DMS153 treated with DMSO at 0.1 percent for 48 hours (cell line): ENCODE data around the gene KNDC1.
"Not testable (repeated sequence)": the region's sequence is repeated elsewhere in the genome, so short reads cannot be mapped to it uniquely, and the experiment has no call there.

Experiments
- DNase-seq: peaks from one replicate; lab custom pipeline; 2025; ENCODE audit not compliant: unreplicated experiment; lab: John Stamatoyannopoulos, UW

The KNDC1 gene

DNA sequence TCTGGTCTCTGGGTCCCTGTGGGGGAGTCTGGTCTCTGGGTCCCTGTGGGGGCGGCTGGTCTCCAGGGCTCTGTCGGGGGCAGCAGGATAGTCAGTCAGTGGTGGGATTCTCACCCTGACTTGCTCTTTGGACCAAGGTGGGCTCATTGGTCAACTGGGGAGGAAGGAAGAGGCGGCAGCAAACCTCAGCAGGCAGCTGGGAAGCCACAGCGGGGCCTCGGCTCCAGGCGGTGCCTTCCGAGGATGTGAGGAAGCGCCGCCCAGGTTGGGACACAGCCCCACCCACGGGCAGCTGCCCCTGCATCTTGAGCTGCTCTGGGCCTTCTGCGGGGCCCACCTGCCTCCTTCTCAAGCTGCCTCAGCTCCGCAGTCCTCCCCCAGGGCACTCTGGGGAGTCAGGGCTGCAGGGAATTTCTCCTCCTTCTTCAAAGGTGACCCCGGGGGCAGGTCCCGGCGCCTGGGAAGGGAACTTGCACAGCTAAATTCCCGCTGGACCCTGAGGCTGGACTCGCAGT lies 20.4 kb upstream of the KNDC1 start:
- DNase-seq = no peak

DNA sequence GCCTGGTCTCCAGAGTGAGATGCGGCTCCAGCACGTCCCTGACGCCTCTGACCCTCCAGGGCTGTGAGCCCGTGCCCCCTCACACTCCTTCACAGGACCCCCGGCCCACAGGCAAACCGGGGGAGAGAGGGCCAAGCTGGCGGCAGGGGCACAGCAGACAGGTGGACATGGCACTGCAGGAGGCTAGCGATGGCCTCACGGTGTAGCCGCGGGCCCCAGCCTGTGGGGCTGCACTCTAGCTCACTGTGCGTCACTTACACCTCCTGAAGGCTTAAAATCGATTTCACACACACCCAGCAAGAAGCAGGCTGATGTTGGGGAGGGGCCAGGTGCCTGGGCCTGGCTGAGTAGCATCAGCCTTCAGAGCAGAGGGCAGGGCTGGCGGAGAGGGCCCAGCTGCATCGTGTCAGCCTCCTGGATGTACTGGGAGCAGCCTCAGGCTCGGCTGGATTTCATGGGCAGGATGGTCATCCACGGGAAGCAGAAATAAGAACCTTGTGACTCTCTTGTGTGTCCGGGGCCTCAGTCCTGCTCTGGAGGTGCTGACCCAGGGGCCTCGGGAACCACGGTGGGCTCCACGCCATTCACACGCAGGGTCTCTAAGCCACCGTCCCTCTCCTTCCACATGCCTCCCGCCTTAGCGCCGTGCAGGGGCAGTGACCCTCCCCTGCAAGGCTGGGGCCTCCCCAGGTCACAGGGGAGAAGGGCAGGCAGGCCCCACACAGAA lies 19.4 kb upstream of the KNDC1 start:
- DNase-seq = no peak

DNA sequence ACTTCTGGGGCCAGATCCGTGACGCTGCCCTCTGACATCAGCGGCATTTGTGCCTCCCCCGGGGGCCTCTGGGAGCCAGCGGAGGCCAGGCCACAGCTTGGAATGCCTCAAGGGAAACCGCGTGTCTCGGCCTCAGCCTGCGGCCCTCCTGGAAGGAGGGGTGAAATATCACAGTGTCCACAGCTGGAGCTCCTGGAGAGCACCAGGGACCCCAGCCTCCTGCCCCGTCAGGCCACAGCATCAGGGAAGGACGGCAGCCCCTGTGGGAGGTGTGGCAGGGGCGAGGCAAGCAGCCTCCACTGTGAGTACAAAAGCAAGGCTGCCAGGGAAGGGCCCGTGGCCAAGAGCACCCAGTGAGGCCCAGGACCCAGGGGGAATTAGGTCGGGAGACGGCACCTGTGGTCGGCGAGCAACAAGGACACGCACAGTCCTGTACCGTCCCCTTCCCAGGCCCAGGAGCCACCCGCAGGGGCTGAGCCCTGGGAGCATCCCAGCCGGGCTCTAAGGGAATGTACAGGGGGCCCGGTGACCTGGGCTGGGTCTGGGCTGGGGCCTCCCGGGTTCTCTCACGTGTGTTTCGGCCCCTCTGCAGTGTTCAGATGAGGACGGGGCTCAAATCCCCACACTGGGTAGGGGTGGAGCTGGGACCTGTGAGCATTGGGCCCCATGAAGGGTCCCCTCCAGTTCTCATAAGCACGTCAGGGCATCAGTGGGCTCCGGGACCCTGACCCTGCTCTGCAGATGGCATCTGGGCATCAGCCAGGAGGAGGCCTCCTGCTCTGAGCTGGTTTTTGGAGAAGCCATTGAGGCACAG lies 18.7 kb upstream of the KNDC1 start:
- no peak for DNase-seq

DNA sequence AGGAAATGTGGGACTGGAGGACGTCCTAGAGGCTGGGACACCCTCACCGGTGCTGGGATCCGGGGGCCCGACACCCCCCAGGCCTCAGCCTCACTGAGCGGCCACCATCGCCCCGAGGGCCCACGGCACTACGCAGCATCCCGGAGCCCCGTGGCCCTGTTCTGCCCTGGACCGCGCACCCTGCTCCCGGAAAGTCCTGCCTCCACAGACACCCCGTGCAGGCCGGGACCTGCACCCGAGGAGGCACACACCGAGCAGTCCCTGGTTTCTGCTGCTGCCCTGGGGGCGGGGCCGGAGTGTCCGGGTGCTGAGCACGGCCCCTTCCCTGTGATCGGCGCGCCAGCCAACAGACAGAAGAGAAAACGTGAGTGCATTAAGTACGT lies 18.1 kb upstream of the KNDC1 start:
- DNase-seq = no peak

DNA sequence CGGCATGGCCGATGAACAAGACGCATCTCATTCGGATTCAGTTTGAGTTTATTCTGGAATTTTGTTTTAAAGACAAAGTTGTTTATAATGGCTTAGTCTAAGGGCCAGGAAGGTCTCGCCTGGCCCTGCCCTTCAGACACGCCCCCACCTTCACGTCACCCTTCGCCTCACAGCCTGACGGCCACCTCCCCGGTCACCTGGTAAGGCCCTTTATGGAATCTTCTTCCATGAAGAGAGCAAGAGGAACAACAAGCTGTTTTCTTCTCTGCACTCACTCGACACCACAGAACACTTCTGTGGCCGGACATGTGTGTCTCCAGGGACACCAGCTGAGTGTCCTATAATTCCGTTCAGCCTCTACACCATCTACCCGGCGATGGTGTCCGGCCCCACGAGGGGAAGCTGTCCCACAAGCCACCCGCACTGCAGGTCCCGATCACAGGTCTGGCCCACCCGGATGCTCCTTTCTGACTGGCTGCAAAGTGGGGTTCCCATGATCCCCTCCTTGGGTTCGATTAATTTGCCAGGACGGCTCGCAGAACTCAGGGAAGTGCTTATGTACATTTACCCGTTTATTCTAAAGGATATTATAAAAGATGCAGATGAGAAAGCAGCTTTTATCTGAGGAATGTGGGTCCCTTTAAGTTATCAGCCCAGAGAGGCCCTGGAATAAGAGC lies 17.4 kb upstream of the KNDC1 start:
- no peak for DNase-seq

DNA sequence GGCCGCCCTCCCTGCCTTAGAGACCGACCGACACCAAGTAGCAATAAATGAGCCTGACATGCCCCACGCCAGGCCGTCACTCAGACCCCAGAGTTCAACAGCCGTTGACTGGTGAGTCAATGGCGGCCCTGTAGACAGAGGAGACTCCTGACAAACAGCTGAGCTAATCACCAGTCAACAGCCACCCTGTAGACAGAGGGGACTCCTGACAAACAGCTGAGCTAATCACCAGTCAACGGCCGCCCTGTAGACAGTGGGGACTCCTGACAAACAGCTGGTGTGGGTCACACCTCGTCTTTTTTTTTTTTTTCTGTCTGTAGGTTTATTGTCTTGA lies 16.9 kb upstream of the KNDC1 start:
- no peak for DNase-seq

DNA sequence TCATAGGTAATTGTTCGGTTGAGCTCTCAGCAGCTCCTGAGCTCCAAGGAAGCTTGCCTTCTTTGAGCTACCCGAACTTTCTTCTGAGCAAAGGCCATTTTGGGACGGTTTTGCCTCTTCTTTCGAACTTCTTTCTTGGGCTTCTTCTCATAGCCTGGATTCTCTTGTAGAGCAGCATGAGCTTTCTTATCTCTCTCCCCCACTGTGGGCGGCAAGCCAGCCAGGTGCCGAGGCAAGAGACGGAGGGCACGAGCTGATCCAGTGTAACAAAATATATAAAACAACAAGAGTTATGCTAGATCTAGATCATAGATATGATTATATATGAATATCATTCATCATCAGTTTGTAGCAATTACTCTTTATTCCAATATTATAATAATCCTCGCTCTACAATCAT lies 16.5 kb upstream of the KNDC1 start:
- no peak for DNase-seq

DNA sequence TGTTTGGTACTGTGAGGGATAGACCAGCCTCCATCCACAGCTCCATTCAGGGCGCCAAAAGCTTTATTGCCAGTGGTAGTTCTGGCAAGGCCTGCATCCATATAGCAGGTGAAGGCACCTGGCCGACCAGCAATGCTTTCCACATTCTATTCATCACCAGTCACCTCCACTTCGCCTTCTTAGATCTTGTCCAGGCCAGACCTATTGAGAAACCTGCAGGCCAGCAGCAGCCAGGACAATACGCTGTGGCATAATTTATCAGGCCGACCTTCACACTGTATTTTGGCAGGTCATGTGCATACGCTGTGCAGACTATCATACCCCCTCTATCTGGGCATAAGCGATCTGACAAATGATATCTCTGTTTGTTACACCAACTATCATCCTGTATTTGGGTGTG lies 15.2 kb upstream of the KNDC1 start:
- no peak for DNase-seq

DNA sequence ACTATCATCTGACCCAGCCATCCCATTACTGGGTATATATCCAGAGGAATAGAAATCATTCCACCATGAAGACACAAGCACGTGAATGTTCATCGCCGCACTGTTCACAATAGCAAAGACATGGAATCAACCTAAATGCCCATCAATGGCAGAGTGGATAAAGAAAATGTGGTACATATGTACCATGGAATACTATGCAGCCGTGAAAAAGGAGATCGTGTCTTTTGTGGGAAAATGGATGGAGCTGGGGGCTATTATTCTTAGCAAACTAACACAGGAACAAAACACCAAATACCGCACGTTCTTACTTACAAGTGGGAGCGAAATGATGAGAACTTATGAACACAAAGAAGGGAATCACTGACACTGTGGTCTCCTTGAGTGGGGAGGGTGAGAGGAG lies 9.8 kb upstream of the KNDC1 start:
- DNase-seq = no peak

DNA sequence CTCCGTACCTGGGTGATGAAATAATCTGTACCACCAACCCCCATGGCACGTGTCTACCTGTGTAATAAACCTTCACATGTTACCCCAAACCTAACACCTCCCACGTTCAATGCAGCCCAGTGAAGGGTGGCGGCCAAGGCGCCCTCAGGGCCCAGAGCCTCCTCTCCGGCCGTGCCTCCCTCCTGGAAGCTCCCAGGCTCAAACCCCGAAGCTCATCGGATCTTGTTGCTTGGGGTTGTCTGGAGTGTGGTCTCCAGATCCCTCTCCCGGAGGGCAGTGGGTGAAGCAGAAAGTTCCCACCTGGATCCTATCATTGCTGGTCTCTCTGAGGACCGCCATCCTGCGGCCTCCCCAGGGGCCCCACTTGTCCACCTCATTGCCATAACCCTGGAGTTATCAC lies 9.4 kb upstream of the KNDC1 start:
- no peak for DNase-seq

DNA sequence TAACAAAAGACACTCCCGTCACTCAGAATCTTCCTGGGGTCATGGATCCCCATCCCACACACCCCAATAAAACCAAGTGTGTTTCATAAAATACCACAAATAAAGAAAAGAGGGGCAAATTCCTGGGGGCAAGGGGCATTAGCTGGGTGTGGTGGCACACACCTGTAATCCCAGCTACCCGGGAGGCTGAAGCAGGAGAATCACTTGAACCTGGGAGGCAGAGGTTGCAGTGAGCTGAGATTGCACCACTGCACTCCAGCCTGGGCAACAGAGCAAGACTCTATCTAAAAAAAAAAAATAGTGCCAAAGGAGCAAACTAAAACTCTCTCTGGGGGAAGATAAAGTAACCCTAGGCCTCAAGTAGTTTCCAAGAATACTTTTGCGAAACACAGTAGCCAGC lies 8.9 kb upstream of the KNDC1 start:
- not testable (repeated sequence) for DNase-seq

DNA sequence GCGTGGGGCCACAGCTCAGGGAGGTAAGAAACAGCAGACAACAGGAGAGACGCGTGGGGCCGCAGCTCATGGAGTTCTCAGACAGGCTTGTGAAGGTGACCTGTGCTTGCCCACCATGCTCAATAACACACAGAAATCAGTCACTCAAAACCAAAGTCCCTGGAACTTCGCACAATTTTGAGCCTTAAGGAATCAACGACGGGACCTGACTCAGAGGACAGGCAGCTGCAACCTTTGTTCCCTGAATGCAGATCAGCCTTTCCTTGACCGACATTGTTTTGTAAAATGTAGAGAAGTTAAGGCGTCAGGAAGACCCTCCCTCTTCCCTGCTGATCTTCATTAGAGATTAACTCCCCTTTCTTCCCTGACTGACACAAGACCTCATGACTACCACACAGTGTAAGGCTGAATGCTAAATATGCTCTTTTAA lies 8.5 kb upstream of the KNDC1 start:
- DNase-seq = no peak

DNA sequence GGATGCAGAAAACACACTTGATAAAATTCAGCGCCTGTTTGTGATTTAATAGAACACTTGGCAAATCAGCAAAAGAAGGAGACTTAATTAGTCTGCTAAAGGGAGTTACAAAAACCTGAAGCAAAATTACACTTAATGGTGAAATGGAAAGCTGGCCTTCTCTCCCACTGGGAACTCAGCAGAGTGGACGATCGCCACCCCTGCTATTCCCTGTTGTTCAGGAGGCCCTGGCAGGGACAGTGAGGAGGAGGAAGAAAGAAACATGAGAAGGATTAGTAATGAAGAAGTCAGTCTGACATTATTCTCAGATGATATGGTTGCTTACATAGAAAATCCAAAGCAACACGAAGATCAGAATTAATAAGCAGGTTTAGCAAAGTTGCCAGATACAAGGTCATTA lies 5.6 kb upstream of the KNDC1 start:
- DNase-seq = no peak

DNA sequence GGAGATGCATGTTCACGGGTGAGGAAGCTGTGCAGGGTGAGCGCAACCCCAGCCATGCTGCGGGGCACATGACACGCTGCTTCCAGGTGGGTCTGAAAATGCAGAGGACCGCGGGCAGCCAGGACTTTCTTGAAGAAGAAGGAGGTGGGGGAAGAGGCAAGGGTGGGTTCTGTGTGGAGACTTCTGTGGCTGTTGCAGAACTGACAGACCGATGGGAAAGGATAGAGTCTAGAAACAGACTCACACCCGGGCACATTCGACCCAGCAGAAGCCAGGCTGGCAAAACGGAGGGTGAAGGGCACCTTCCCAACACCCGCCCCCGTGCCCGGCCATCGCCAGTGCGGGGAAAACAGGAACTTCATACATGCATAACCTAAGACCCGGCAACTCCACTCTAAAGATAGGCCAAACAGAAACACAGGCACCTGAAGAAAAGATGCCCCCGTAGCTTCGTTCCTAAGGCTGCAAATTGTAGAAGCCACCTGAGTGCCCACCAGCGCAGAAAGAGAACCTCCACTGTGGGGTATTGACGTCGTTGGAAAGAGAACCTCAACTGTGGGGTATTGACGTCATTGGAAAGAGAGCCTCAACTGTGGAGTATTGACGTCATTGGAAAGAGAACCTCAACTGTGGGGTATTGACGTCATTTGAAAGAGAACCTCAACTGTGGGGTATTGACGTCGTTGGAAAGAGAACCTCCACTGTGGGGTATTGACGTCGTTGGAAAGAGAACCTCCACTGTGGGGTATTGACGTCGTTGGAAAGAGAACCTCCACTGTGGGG lies 4.8 kb upstream of the KNDC1 start:
- DNase-seq = no peak

DNA sequence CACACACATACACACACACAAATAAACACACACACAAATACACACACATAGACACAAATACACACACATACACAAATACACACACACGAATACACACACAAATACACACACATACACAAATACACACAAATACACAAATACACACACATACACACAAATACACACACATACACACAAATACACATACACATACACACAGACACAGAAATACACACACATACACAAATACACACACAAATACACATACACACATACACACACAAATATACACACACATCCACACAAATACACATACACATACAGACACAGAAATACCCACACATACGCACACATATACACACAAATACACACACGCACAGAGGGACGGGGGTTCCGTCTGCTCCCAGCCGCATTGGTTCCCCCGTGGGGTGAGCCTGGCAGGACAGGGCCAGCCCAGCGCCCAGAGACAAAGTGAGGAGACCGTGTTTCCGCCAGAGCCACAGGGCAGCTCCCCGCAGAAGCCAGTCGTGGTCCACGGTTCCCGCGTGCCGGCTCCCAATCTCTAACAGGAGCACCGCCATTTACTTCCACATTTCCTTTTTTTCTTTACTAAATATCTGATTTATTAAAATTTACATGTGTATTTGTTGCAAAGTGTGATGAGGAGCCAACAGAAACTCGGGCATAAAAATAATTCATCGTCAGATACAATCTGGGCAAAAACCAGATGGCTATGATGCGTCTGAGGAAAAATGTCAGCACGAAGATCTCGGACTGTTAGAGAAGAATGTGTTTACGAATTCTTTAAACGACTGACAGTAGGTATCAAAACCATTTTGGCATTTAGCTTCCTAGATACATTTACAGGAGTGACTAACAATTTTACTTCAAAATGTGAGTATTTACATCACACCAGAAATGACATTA lies 3.1 kb upstream of the KNDC1 start:
- DNase-seq = no peak

DNA sequence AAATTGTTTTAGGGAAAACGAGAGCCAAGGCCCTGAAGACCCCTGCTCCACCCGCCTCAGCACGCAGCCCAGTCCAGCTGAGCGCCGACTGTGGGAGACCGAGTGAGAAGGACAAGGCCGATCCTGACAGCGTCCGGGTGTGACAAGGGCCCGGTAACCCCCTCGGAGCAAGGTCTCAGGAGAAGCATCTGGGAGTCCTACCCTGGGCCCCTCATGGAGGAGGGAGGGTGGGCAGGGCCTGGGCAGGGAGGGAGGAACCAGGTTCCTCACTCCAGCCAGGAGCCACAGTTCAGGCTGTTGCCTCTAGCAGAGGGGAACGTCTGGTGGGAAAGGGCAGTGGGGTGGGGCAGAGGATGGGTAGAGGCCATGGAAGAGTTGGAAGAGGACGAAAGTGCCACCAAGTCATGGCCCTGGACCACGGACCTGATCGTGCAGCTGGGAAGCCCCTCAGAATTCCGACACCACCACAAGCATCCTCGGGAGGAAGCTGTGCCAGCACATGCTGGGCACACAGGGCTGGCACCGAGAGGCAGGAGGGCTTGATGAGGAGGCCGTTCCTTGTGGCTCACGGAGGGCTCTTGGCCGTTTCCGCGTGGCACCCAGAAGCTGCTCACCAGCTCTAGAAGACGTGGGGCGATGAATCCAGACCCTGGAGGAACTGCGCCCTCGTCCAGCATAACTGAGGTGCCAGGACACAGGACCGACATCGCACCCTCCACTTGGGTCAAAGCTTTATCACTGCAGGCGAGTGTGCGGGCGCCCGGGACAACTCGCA lies 2.2 kb upstream of the KNDC1 start:
- DNase-seq = no peak

DNA sequence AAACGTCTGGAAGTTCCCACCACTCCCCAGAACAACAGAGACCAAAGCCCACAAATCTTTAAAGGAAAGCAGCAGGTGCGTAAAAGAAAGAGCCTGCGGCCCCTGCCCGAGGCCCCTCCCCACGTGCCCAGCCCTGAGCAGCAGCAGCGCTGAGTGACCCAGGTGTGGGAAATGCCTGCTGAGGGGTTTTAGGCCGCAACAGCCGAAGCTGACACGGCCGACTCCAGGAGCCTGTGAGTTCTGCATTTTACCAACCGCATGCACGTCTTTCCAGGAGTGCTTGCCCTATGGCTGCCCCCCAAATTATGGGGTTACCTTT lies 1.6 kb upstream of the KNDC1 start:
- DNase-seq = no peak

DNA sequence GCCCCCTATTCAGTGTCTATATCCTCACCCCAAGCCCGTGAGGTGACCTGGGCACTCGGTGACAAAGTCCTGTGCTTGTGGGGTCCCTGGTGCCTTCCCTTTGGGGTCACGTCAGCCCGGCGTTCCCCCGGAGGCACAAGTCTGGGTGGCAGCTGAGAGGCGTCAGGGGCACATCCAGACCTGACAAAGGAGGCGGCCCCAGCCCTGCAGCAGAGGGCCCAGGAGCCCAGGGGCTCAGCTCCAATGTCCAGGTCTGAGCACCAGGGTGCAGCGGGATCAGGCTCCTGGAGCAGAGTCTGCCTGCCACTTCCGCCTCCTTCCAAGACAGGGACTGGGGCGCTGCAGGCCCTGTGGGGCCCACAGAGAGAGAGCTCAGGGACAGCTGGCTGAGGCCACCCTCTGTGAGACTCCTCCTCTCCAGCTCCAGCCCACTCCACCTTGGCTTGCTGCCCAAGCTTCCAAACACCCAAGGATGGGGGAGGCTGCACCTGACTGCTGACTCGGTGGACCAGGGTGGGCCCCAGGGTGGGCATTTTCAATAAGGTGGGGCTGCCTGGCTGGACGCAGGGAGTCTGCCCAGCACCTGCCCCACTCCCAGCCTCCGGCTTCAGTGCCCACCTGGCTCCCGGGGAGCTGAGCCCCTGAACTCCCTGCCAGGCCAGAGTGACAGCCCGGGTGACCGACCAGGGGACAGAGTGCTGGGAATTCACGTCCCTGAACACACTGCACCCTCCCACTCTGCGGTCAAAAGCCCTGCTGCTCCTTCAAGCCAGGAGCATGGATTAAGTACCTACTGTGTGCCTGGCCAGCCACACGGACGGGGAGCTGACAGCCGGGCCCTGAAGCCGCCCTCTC lies 1.0 kb upstream of the KNDC1 start:
- DNase-seq = peak; percentile 18

DNA sequence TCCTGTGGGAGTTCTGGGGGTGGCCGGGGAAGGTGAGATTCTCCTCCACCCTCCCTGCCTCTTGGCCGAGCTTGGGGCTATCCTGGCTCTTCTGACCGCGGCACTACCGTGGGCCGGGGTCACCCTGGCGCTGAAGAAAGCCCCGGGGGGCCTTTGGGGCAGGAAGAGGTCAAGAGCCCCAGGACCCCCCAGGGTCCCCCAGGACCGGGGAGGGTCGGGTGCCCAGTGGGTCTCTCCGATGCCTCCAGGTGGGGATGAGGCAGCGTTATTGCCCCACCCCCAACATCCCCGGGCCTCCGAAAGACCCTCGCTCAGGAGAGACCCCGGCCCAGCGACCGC lies 439 bp upstream of the KNDC1 start:
- no peak for DNase-seq
